Loucy (cell line): ENCODE measurements around the gene FGFR4.
A peak's percentile ranks its signal among the peaks of the same experiment; 100 is the strongest.

Experiments
- H2AFZ ChIP-seq: fragments of 200-600 bp; sonication (generic); 2 replicates; pipeline ENCODE4 v1.6.0; 2016; ENCODE audit warnings: antibody characterized with exemption, mild to moderate bottlenecking, low read length, moderate library complexity
- H3F3A ChIP-seq: fragments of 200-600 bp; 2 replicates; pipeline ENCODE4 v1.6.0; 2016; ENCODE audit warnings: antibody characterized with exemption, low read depth, mild to moderate bottlenecking
- H3K27me3 ChIP-seq: fragments of 200-600 bp; sonication (generic); 2 replicates; pipeline ENCODE4 v1.6.1; 2014; ENCODE audit warnings: low read length, mild to moderate bottlenecking; ENCODE audit not compliant: insufficient read depth, poor library complexity, severe bottlenecking
- H3K36me3 ChIP-seq: fragments of 200-600 bp; sonication (generic); 2 replicates; pipeline ENCODE4 v1.6.1; 2016; ENCODE audit warnings: low read length; ENCODE audit not compliant: insufficient read depth
- H3K4me1 ChIP-seq: fragments of 200-600 bp; sonication (generic); 2 replicates; pipeline ENCODE4 v1.5.1; 2014; ENCODE audit warnings: low read length, mild to moderate bottlenecking; ENCODE audit not compliant: insufficient read depth, poor library complexity, severe bottlenecking
- H3K4me2 ChIP-seq: fragments of 200-600 bp; sonication (generic); 2 replicates; pipeline ENCODE4 v1.6.0; 2014; ENCODE audit warnings: antibody characterized with exemption, low read length, low read depth, mild to moderate bottlenecking; ENCODE audit not compliant: poor library complexity, severe bottlenecking
- H3K4me3 ChIP-seq: fragments of 200-600 bp; sonication (generic); 2 replicates; pipeline ENCODE4 v1.5.1; 2014; ENCODE audit warnings: low read length, mild to moderate bottlenecking, mixed read lengths; ENCODE audit not compliant: poor library complexity, severe bottlenecking
- H3K79me2 ChIP-seq: fragments of 200-600 bp; sonication (generic); 2 replicates; pipeline ENCODE4 v1.6.1; 2014; ENCODE audit warnings: low read length; ENCODE audit not compliant: insufficient read depth
- H3K9ac ChIP-seq: fragments of 200-600 bp; sonication (generic); 2 replicates; pipeline ENCODE4 v1.6.0; 2014; ENCODE audit warnings: mild to moderate bottlenecking, low read depth, low read length, moderate library complexity; ENCODE audit not compliant: poor library complexity, severe bottlenecking
- H3K9me2 ChIP-seq: fragments of 200-600 bp; sonication (generic); replicated peaks from 2 replicates; pipeline ENCODE4 v1.6.1; 2016; ENCODE audit warnings: low read depth, low read length, mixed read lengths
- H3K9me3 ChIP-seq: fragments of 200-600 bp; sonication (generic); 2 replicates; pipeline ENCODE4 v1.6.1; 2014; ENCODE audit warnings: mild to moderate bottlenecking, antibody characterized with exemption, low read length, low read depth; ENCODE audit not compliant: insufficient read depth
- H4K20me1 ChIP-seq: fragments of 200-600 bp; sonication (generic); 2 replicates; pipeline ENCODE4 v1.6.0; 2014; ENCODE audit warnings: antibody characterized with exemption, low read length, mild to moderate bottlenecking; ENCODE audit not compliant: insufficient read depth, poor library complexity, severe bottlenecking
- EZH2phosphoT487 ChIP-seq: fragments of 200-600 bp; IDR thresholded peaks from 2 replicates; pipeline ENCODE4 v1.6.1; 2018; ENCODE audit warnings: antibody characterized with exemption, mild to moderate bottlenecking, moderate library complexity, borderline replicate concordance
- TF ChIP-seq, protein P1 (sequence below): fragments of 200-600 bp; sonication (generic); conservative IDR thresholded peaks from 2 replicates; pipeline ENCODE4 v1.5.1; 2014; ENCODE audit warnings: mild to moderate bottlenecking, antibody characterized with exemption, low read length

The FGFR4 gene

DNA sequence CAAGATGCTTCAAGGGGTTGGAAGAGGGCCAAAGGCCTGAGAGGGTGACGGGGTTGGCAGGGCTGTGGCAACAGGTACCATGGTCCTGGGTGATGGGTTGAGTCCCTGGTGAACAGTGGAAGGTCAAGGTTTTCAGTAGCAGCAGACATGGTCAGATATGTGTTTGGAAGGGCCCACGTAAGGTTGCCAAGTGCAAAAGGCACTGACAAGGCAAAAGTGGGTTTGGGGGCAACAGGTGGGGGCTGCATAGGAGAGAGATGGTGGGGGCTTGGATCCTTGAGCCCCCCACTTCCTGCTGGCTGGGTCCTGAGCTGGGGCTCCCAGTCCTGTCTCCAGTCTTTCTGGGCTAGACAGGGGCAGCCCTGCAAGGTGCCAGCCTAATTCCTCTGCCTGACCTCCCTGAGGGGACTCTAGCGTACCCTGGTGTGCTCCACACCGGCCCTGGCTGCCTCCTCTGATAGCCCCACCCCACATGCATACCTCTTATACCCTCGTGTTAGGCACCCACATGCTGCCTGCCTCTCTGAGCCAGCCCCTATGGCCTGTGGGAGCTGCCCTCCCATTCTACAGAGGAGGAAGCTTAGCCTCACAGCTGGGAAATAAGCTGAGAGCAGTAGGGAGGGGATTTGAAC lies 26.0 kb downstream of the FGFR4 start:
- H3F3A ChIP-seq = no peaks in the 10 kb centered on the region
- TF ChIP-seq, protein P1, sequence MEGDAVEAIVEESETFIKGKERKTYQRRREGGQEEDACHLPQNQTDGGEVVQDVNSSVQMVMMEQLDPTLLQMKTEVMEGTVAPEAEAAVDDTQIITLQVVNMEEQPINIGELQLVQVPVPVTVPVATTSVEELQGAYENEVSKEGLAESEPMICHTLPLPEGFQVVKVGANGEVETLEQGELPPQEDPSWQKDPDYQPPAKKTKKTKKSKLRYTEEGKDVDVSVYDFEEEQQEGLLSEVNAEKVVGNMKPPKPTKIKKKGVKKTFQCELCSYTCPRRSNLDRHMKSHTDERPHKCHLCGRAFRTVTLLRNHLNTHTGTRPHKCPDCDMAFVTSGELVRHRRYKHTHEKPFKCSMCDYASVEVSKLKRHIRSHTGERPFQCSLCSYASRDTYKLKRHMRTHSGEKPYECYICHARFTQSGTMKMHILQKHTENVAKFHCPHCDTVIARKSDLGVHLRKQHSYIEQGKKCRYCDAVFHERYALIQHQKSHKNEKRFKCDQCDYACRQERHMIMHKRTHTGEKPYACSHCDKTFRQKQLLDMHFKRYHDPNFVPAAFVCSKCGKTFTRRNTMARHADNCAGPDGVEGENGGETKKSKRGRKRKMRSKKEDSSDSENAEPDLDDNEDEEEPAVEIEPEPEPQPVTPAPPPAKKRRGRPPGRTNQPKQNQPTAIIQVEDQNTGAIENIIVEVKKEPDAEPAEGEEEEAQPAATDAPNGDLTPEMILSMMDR = no peak
- H3K4me3 ChIP-seq = no peak overlapping the region
- no peaks in the 10 kb centered on the region for H3K36me3 ChIP-seq
- H3K4me1 ChIP-seq = no peaks in the 10 kb centered on the region
- H3K9me3 ChIP-seq = no peaks in the 10 kb centered on the region
- H3K9me2 ChIP-seq = no peaks in the 10 kb centered on the region
- H3K9ac ChIP-seq = no peak overlapping the region
- H4K20me1 ChIP-seq = no peaks in the 10 kb centered on the region
- H2AFZ ChIP-seq = no peak overlapping the region
- no peaks in the 10 kb centered on the region for H3K27me3 ChIP-seq
- no peaks in the 10 kb centered on the region for H3K79me2 ChIP-seq
- H3K4me2 ChIP-seq = no peak overlapping the region

DNA sequence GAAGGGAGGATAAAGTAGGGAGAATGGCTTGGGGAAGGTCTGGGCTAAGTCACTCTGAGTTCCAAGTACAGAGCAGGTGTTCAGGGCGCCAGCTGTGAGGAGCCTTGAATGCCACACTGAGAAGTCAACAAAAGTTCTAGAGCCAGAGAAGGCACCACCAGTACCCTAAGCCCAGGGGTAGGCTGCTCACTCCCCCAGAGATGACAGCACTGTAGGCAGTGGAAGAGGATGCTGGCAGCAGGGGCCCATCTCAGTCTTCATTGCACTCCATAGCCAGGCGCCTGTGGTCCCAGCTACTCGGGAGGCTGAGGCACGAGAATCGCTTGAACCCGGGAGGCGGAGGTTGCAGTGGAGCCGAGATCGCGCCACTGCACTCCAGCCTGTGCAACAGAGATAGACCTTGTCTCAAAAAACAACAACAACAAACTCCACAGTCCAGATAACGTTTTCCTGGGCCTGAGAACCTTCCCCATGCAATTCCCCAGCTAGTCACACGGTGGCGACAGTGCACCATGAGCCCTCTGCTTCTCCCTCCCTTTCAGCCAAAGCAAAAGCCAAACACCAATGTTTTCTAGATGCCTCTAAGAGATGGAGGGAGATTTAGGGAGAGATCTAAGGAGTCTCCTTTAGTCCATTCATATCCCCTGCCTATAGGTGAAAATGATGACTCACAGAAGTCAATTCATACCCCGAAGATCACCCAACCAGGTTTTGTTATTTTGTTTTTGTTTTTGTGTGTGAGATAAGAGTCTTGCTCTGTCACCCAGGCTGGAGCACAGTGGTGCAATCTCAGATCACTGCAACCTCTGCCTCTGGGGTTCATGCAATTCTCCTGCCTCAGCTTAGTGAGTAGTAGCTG lies 27.1 kb downstream of the FGFR4 start:
- no peaks in the 10 kb centered on the region for H3K9me3 ChIP-seq
- H3K36me3 ChIP-seq = no peaks in the 10 kb centered on the region
- H3K4me3 ChIP-seq = no peak overlapping the region
- no peaks in the 10 kb centered on the region for H3K79me2 ChIP-seq
- H3K9ac ChIP-seq = no peak overlapping the region
- no peaks in the 10 kb centered on the region for H4K20me1 ChIP-seq
- peak overlapping the region; percentile 58; the same call in 1 of the 2 replicates for H2AFZ ChIP-seq
- no peaks in the 10 kb centered on the region for H3K27me3 ChIP-seq
- no peaks in the 10 kb centered on the region for H3F3A ChIP-seq
- no peak overlapping the region for H3K4me2 ChIP-seq
- no peak for TF ChIP-seq EZH2phosphoT487
- TF ChIP-seq, protein P1 = peak; percentile 81
- no peaks in the 10 kb centered on the region for H3K4me1 ChIP-seq
- no peaks in the 10 kb centered on the region for H3K9me2 ChIP-seq

DNA sequence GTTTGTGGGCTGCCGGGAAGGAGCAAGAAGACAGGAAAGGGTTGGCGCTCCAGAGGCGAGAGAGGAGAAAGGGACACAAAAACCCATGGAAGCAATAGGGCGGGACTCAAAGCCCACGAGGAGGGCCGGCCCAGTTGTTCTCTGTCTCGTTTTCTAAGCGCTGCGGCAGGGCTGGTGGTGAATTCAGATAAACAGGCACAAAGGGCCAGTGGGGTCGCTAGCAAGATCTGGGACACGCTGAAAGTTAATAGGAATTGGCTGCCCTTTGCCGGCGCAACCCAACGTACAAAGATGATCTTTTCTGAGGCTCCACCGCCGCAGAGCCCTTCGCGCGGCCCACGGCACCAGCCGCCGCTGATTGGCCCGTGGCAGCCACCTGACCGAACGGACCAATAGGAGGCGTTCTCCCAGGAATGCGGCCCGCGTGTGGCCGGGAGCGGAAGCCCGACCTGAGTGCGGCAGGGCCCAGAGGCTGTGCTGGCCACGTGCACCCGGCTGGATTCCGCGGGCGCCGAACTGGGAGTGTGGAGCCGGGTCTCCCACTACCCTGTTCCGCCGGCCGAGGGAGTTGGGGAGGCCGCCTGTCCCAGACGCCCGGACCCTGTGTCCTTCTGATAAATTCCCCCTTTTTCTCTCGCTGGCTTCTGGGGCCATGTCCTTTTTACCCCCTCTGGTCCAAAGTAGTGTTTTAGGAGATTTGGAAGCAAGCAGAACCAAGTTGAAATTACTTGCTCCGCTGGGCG lies 30.1 kb downstream of the FGFR4 start:
- Histone ChIP-seq H3K79me2 (no peaks in the 10 kb centered on the region), H3K4me1 (no peaks in the 10 kb centered on the region), H3K9ac (peak overlapping the region; percentile 59), H3F3A (no peaks in the 10 kb centered on the region), H4K20me1 (no peaks in the 10 kb centered on the region), H3K9me3 (no peaks in the 10 kb centered on the region), H3K4me3 (peak overlapping the region; percentile 54), H3K4me2 (peak overlapping the region; percentile 54), H2AFZ (peak overlapping the region; percentile 80), H3K9me2 (no peaks in the 10 kb centered on the region), H3K36me3 (no peaks in the 10 kb centered on the region), H3K27me3 (no peaks in the 10 kb centered on the region)
- no peak for TF ChIP-seq EZH2phosphoT487
- TF ChIP-seq, protein P1 = no peak
